ENCODE data around the gene CUL3.
"Not testable (repeated sequence)": the region's sequence is repeated elsewhere in the genome, so short reads cannot be mapped to it uniquely, and the experiment has no call there.

CUL3 gene

GRCh38 chr2:224613543-224614286 is 28.6 kb upstream of the CUL3 start:
- no peaks in the 10 kb centered on the region for H3K4me1 ChIP-seq
- no peak overlapping the region for H3K9ac ChIP-seq
- H3K9me3 ChIP-seq (ENCODE audit: control insufficient read depth, low read length), result no peaks in the 10 kb centered on the region
- no peak for TF ChIP-seq CTCF (IDR thresholded peaks at IDR 0.05)
- no peaks in the 10 kb centered on the region for H3K36me3 ChIP-seq (ENCODE audit: control insufficient read depth, insufficient read depth, low read length)
- no peak overlapping the region for H3K4me2 ChIP-seq (ENCODE audit: low read length)
- H3K27ac ChIP-seq, result no peak overlapping the region
- no peak overlapping the region for H2AFZ ChIP-seq
- no peaks in the 10 kb centered on the region for H3K27me3 ChIP-seq (ENCODE audit: control insufficient read depth, insufficient read depth, low read length)
- no peaks in the 10 kb centered on the region for H3K79me2 ChIP-seq
- H3K4me3 ChIP-seq (ENCODE audit: low read depth, low read length), result no peak overlapping the region

GRCh38 chr2:224612578-224612977 is 27.4 kb upstream of the CUL3 start:
- no peaks in the 10 kb centered on the region for H3K27me3 ChIP-seq (ENCODE audit: control insufficient read depth, insufficient read depth, low read length)
- H2AFZ ChIP-seq, result no peak overlapping the region
- H3K79me2 ChIP-seq, result no peaks in the 10 kb centered on the region
- H3K36me3 ChIP-seq (ENCODE audit: control insufficient read depth, insufficient read depth, low read length), result no peaks in the 10 kb centered on the region
- no peak overlapping the region for H3K4me3 ChIP-seq (ENCODE audit: low read depth, low read length)
- H3K4me2 ChIP-seq (ENCODE audit: low read length), result no peak overlapping the region
- no peaks in the 10 kb centered on the region for H3K9me3 ChIP-seq (ENCODE audit: control insufficient read depth, low read length)
- H3K27ac ChIP-seq, result no peak overlapping the region
- H3K9ac ChIP-seq, result no peak overlapping the region
- TF ChIP-seq CTCF (IDR thresholded peaks at IDR 0.05), result no peak
- no peaks in the 10 kb centered on the region for H3K4me1 ChIP-seq

- H3K9ac ChIP-seq, result no peak overlapping the region
- H3K27me3 ChIP-seq (ENCODE audit: control insufficient read depth, insufficient read depth, low read length), result no peaks in the 10 kb centered on the region
- no peaks in the 10 kb centered on the region for H3K79me2 ChIP-seq
- no peaks in the 10 kb centered on the region for H3K4me1 ChIP-seq
- H3K4me2 ChIP-seq (ENCODE audit: low read length), result no peak overlapping the region
- H3K4me3 ChIP-seq (ENCODE audit: low read depth, low read length), result no peak overlapping the region
- H2AFZ ChIP-seq, result no peak overlapping the region
- no peak overlapping the region for H3K27ac ChIP-seq
- H3K9me3 ChIP-seq (ENCODE audit: control insufficient read depth, low read length), result no peaks in the 10 kb centered on the region
- H3K36me3 ChIP-seq (ENCODE audit: control insufficient read depth, insufficient read depth, low read length), result no peaks in the 10 kb centered on the region
- TF ChIP-seq CTCF (IDR thresholded peaks at IDR 0.05), result no peak
Measured at GRCh38 chr2:224611938-224612337, 26.8 kb upstream of the CUL3 start.

- H3K79me2 ChIP-seq, result no peaks in the 10 kb centered on the region
- H3K36me3 ChIP-seq (ENCODE audit: control insufficient read depth, insufficient read depth, low read length), result no peaks in the 10 kb centered on the region
- H3K4me2 ChIP-seq (ENCODE audit: low read length), result no peak overlapping the region
- H3K9ac ChIP-seq, result no peak overlapping the region
- no peak for TF ChIP-seq CTCF (IDR thresholded peaks at IDR 0.05)
- H3K27me3 ChIP-seq (ENCODE audit: control insufficient read depth, insufficient read depth, low read length), result no peaks in the 10 kb centered on the region
- H2AFZ ChIP-seq, result no peak overlapping the region
- no peaks in the 10 kb centered on the region for H3K9me3 ChIP-seq (ENCODE audit: control insufficient read depth, low read length)
- H3K4me3 ChIP-seq (ENCODE audit: low read depth, low read length), result no peak overlapping the region
- no peaks in the 10 kb centered on the region for H3K4me1 ChIP-seq
- no peak overlapping the region for H3K27ac ChIP-seq
Measured at GRCh38 chr2:224608104-224608503, 22.9 kb upstream of the CUL3 start.

- H3K27ac ChIP-seq; H2AFZ ChIP-seq; H3K79me2 ChIP-seq; H3K4me1 ChIP-seq; H3K9ac ChIP-seq; H3K9me3 ChIP-seq (ENCODE audit: control insufficient read depth, low read length); H3K36me3 ChIP-seq (ENCODE audit: control insufficient read depth, insufficient read depth, low read length); H3K4me2 ChIP-seq (ENCODE audit: low read length); H3K27me3 ChIP-seq (ENCODE audit: control insufficient read depth, insufficient read depth, low read length); H3K4me3 ChIP-seq (ENCODE audit: low read depth, low read length): not testable (repeated sequence)
Measured at GRCh38 chr2:224603746-224604500, 18.8 kb upstream of the CUL3 start.

GRCh38 chr2:224602778-224603375 is 17.7 kb upstream of the CUL3 start:
- H3K36me3 ChIP-seq (ENCODE audit: control insufficient read depth, insufficient read depth, low read length), result not testable (repeated sequence)

More at GRCh38 chr2:224602778-224603375, 17.7 kb upstream of the CUL3 start:
- not testable (repeated sequence) for H3K79me2 ChIP-seq; H3K9ac ChIP-seq; H3K9me3 ChIP-seq (ENCODE audit: control insufficient read depth, low read length); H3K27me3 ChIP-seq (ENCODE audit: control insufficient read depth, insufficient read depth, low read length); H2AFZ ChIP-seq; H3K4me2 ChIP-seq (ENCODE audit: low read length); H3K27ac ChIP-seq; H3K4me3 ChIP-seq (ENCODE audit: low read depth, low read length); H3K4me1 ChIP-seq

Data from parathyroid adenoma (tissue), 2 donors.